HepG2 (cell line): Measurements from ENCODE around the gene CD164L2. TPM values are rescaled to one million over a fixed set of nuclear protein-coding genes. Genes with fewer than 3 reads are reported as not detected.

ENCODE experiments used
- ATAC-seq: fragments of 200-7000 bp; cut with Tn5 transposase; 3 replicates; pipeline ENCODE4 v1.9.1; 2020; ENCODE audit warnings: mild to moderate bottlenecking, moderate library complexity
- BruUV-seq: library from RNA; stranded (reverse); fragments of 400-500 nt; replicated peaks from 2 replicates; lab custom pipeline; 2021; lab: Mats Ljungman, UMichigan
- CTCF ChIA-PET: fragments of 300-600 bp; formaldehyde crosslinking; extraction: SDS; loops from one replicate; lab custom pipeline; 2021; ENCODE audit warnings: low total read pairs, inconsistent platforms, low intra/inter-chr PET ratio; lab: Yijun Ruan, JAX
- POLR2A ChIA-PET: fragments of 350-600 bp; sonication (Branson Sonifier 250); formaldehyde crosslinking; loops from one replicate; lab custom pipeline; 2020; ENCODE audit warnings: antibody characterized with exemption, inconsistent platforms; lab: Yijun Ruan, JAX
- DNase-seq: peaks from one replicate; pipeline ENCODE4 v3.0.0-alpha.2; 2015; ENCODE audit warnings: low spot score
- FAIRE-seq: peaks from 3 replicates; lab custom pipeline; 2011; peaks lifted over from hg19 to GRCh38; lab: Jason Lieb, UNC
- H2AFZ ChIP-seq: one replicate; pipeline ENCODE4 v1.6.1; 2011; ENCODE audit warnings: low read length, inconsistent platforms
- H3K27ac ChIP-seq: fragments of 300-600 bp; 3 replicates; pipeline ENCODE4 v1.8.0; 2011; ENCODE audit warnings: mixed run types, mild to moderate bottlenecking, mixed read lengths, low read length, inconsistent platforms; ENCODE audit not compliant: insufficient read depth; ENCODE audit errors: extremely low read length
- H3K27me3 ChIP-seq, 2 experiments: fragments of 200-600 bp in 1 of 2; 2 replicates in 1 of 2; 3 replicates in 1 of 2; pipeline versions ENCODE4 v1.6.0 to v1.8.0; 2011; ENCODE audit warnings: low read length in 2 of 2, mild to moderate bottlenecking in 2 of 2, moderate library complexity in 2 of 2, inconsistent platforms in 1 of 2; ENCODE audit not compliant: insufficient read depth in 2 of 2, control insufficient read depth in 1 of 2
- H3K36me3 ChIP-seq, 2 experiments: fragments of 200-600 bp in 1 of 2; replicated peaks in 1 of 2; 2 replicates in 1 of 2; 3 replicates in 1 of 2; pipeline versions ENCODE4 v1.5.1 to v1.8.0; 2011; ENCODE audit warnings: low read length in 2 of 2, inconsistent platforms in 1 of 2; ENCODE audit not compliant: insufficient read depth in 2 of 2, control insufficient read depth in 1 of 2
- H3K4me1 ChIP-seq: 2 replicates; pipeline ENCODE4 v1.5.1; 2012; ENCODE audit warnings: low read length, inconsistent platforms; ENCODE audit not compliant: insufficient read depth
- H3K4me2 ChIP-seq: 2 replicates; pipeline ENCODE4 v1.6.0; 2011; ENCODE audit warnings: low read depth, low read length, inconsistent platforms
- H3K4me3 ChIP-seq, 3 experiments: fragments of 200-600 bp in 1 of 3; sonication (generic), shearing (Covaris generic) in 1 of 3; replicated peaks in 1 of 3; 2 replicates each; pipeline ENCODE4 v1.5.1; 2011 to 2016; ENCODE audit warnings: low read length in 3 of 3, inconsistent platforms in 2 of 3, low read depth in 2 of 3, mild to moderate bottlenecking in 2 of 3, control low read depth in 1 of 3, mixed read lengths in 1 of 3; ENCODE audit not compliant: insufficient read depth in 1 of 3
- H3K79me2 ChIP-seq: one replicate; pipeline ENCODE4 v1.6.1; 2011; ENCODE audit warnings: low read length, inconsistent platforms; ENCODE audit not compliant: insufficient read depth
- H3K9ac ChIP-seq: 2 replicates; pipeline ENCODE4 v1.6.0; 2011; ENCODE audit warnings: mild to moderate bottlenecking, low read depth, low read length, inconsistent platforms; ENCODE audit not compliant: insufficient read depth
- H3K9me3 ChIP-seq: 2 replicates; pipeline ENCODE4 v1.5.1; 2012; ENCODE audit warnings: mild to moderate bottlenecking, low read length
- H4K20me1 ChIP-seq: 2 replicates; pipeline ENCODE4 v1.6.0; 2011; ENCODE audit warnings: inconsistent platforms, mild to moderate bottlenecking, low read length, moderate library complexity; ENCODE audit not compliant: insufficient read depth
- ETV6 ChIP-seq: sonication (generic); formaldehyde crosslinking; conservative IDR thresholded peaks from 2 replicates; pipeline ENCODE4 v1.4.0; 2020; ENCODE audit warnings: missing genetic modification reagents
- FOXA1 ChIP-seq, 2 experiments: fragments of 450-650 bp in 1 of 2; sonication (generic) in 1 of 2; formaldehyde crosslinking in 1 of 2; IDR thresholded peaks; 2 replicates each; pipeline versions ENCODE4 v1.4.0 to v1.6.1; 2016 to 2020; ENCODE audit warnings: missing genetic modification reagents in 1 of 2
- HMGXB3 ChIP-seq: sonication (generic); formaldehyde crosslinking; IDR thresholded peaks from 2 replicates; pipeline ENCODE4 v1.4.0; 2020; ENCODE audit warnings: missing genetic modification reagents, borderline replicate concordance
- YEATS4 ChIP-seq: sonication (generic); formaldehyde crosslinking; IDR thresholded peaks from 2 replicates; pipeline ENCODE4 v1.4.0; 2020; ENCODE audit warnings: missing genetic modification reagents, borderline replicate concordance
- ZBTB33 ChIP-seq: sonication (generic); formaldehyde crosslinking; IDR thresholded peaks from 2 replicates; pipeline ENCODE4 v1.4.0; 2020; ENCODE audit warnings: missing genetic modification reagents
- ZNF572 ChIP-seq: sonication (generic); formaldehyde crosslinking; IDR thresholded peaks from 2 replicates; pipeline ENCODE4 v1.5.1; 2020; ENCODE audit warnings: mild to moderate bottlenecking, missing genetic modification reagents
- WGBS: methylation state at CpG from one replicate; pipeline ENCODE4 v1.1.6; 2017; ENCODE audit warnings: low lambda C conversion rate; 5-methylcytosine and 5-hydroxymethylcytosine counted together
- in situ Hi-C: cut with HindIII; loops from 2 replicates; pipeline ENCODE4 v1.10.0; 2017; ENCODE audit warnings: low pct_unique_long_range_greater_than_20kb; ENCODE audit not compliant: extremely low pct_ligation_motif_present
- intact Hi-C: fragments of 100-400 bp; cut with micrococcal nuclease; formaldehyde crosslinking; loops from one replicate; pipeline ENCODE4 v1.10.0; 2022; ENCODE audit not compliant: unreplicated experiment
- polyA plus RNA-seq, 8 experiments: library from polyadenylated mRNA; depleted of rRNA in 3 of 8; stranded (reverse) in 7 of 8; unstranded in 1 of 8; fragments of >200 nt; fragmentation: Illumina TruSeq in 4 of 8; extraction: Trizol in 4 of 8; gene quantifications; 2 replicates each; pipeline versions ENCODE4 v1.2.1 to v1.2.3, GENCODE V29; 2011 to 2016; ENCODE audit warnings: low read depth in 4 of 8, missing spikeins in 1 of 8, mixed read lengths in 1 of 8; ENCODE audit not compliant: insufficient read depth in 1 of 8
- total RNA-seq, 5 experiments: library from RNA; depleted of rRNA; stranded (reverse); fragments of >200 nt; fragmentation: Illumina TruSeq; extraction: Trizol; gene quantifications; 2 replicates each; pipeline ENCODE4 v1.2.3, GENCODE V29; 2016; ENCODE audit warnings: low read depth in 1 of 5
- TF ChIP-seq, protein P1 (sequence below): sonication (generic); formaldehyde crosslinking; IDR thresholded peaks from 2 replicates; pipeline ENCODE4 v1.4.0; 2020; ENCODE audit warnings: missing genetic modification reagents

Gene CD164L2
- total and polyA plus RNA-seq, 2 of the 13 experiments (the other 11 are each of a cell fraction or from before 2014, with no cell fraction given), result not detected

GRCh38 chr1:27341525-27342252, 41.4 kb downstream of the CD164L2 start, which contains the start of gene SYTL1:
Gene SYTL1, plus strand, starts transcription at chr1:27342022. Its CDS starts 3,313 bp downstream, at chr1:27345335.
- H4K20me1 ChIP-seq, result no peaks in the 10 kb centered on the region
- POLR2A ChIA-PET, result interaction anchor here (0.5 to 3.2 kb wide), 5 partner anchors 7 to 24 kb away, joined by 3 to 36 read pairs (median 12); partner anchors contain the start of gene MAP3K6
- WGBS, result 4% methylated on average over 7 of the region's 22 CpGs
- BruUV-seq, result no TSS peak
- peaks cover 20% of the 10 kb centered on the region for H3K4me1 ChIP-seq
- in situ Hi-C loops (no loop called here), intact Hi-C loops (loop anchor here (1.0 kb wide), 1 partner anchor 8 kb away; no protein-coding TSS in a partner anchor)
- ATAC-seq (peak; percentile 84), DNase-seq (peak; percentile 52), FAIRE-seq (no peak)
- no peaks in the 10 kb centered on the region; a peak in 1 of 5 replicates for H3K27me3 ChIP-seq
- H3K4me2 ChIP-seq, result peak within 1 kb of the TSS; percentile 99
- peak within 1 kb of the TSS; percentile 72 for H3K9ac ChIP-seq
- H2AFZ ChIP-seq, result no peak within 1 kb of the TSS
- H3K79me2 ChIP-seq, result no peaks in the 10 kb centered on the region
- H3K36me3 ChIP-seq, result peaks cover 0 to 1% of the 10 kb centered on the region in 2 experiments; a peak in 1 of 5 replicates
- H3K27ac ChIP-seq, result peak within 1 kb of the TSS; percentile 54
- H3K4me3 ChIP-seq, result peak within 1 kb of the TSS; percentile 65 to 84 (median 79)
- no peaks in the 10 kb centered on the region for H3K9me3 ChIP-seq
- CTCF ChIA-PET, result no interaction called here
- TF ChIP-seq HMGXB3 (CRISPR knock-in tag) (peak; percentile 48; the same call in 1 of the 2 replicates), ETV6 (CRISPR knock-in tag) (0 out of 2 replicates have a peak, but pooled peaks have one; percentile 64), FOXA1 (IDR thresholded peaks at IDR 0.05) (no peak), FOXA1 (CRISPR knock-in tag; IDR thresholded peaks at IDR 0.05) (0 out of 2 replicates have a peak, but pooled peaks have one; percentile 25), ZBTB33 (CRISPR knock-in tag) (peak; percentile 6; the same call in 1 of the 2 replicates), ZNF572 (CRISPR knock-in tag) (peak; percentile 92; the same call in 1 of the 2 replicates), YEATS4 (CRISPR knock-in tag) (no peak)
- TF ChIP-seq, protein P1, sequence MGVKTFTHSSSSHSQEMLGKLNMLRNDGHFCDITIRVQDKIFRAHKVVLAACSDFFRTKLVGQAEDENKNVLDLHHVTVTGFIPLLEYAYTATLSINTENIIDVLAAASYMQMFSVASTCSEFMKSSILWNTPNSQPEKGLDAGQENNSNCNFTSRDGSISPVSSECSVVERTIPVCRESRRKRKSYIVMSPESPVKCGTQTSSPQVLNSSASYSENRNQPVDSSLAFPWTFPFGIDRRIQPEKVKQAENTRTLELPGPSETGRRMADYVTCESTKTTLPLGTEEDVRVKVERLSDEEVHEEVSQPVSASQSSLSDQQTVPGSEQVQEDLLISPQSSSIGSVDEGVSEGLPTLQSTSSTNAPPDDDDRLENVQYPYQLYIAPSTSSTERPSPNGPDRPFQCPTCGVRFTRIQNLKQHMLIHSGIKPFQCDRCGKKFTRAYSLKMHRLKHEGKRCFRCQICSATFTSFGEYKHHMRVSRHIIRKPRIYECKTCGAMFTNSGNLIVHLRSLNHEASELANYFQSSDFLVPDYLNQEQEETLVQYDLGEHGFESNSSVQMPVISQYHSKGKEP (CRISPR knock-in tag), result no peak
